ENCODE measurements around the gene PREP.

PREP gene

GRCh38 chr6:105397987-105398386 is 4.9 kb downstream of the PREP start:
- Histone ChIP-seq H3K79me2 (ENCODE audit: insufficient read depth, low read length) (peaks cover 39% of the 10 kb centered on the region), H3K27ac (ENCODE audit: low read depth, low read length) (no peak overlapping the region), H2AFZ (ENCODE audit: low read depth, low read length, severe bottlenecking) (no peak overlapping the region), H4K20me1 (ENCODE audit: low read depth, low read length) (no peaks in the 10 kb centered on the region), H3K9ac (ENCODE audit: low read length) (no peak overlapping the region), H3K36me3 (ENCODE audit: low read length) (0 out of 2 replicates have a peak, but pooled peaks cover 2% of the 10 kb centered on the region), H3K27me3 (ENCODE audit: low read length) (no peaks in the 10 kb centered on the region), H3F3A (ENCODE audit: insufficient read depth) (no peaks in the 10 kb centered on the region), H3K4me3 (ENCODE audit: insufficient read depth, low read length, poor library complexity, severe bottlenecking) (no peak overlapping the region), H3K9me2 (replicated peaks; ENCODE audit: insufficient read depth, low read length) (no peaks in the 10 kb centered on the region), H3K9me3 (ENCODE audit: insufficient read depth, low read length) (no peaks in the 10 kb centered on the region), H3K4me2 (ENCODE audit: low read depth, low read length, poor library complexity, severe bottlenecking) (no peak overlapping the region)
- TF ChIP-seq EZH2phosphoT487 (conservative IDR thresholded peaks at IDR 0.05; ENCODE audit: low read length): no peak

GRCh38 chr6:105391705-105392104 is 11.2 kb downstream of the PREP start:
- Histone ChIP-seq H2AFZ (ENCODE audit: low read depth, low read length, severe bottlenecking) (no peak overlapping the region), H3K4me2 (ENCODE audit: low read depth, low read length, poor library complexity, severe bottlenecking) (no peak overlapping the region), H3K79me2 (ENCODE audit: insufficient read depth, low read length) (no peaks in the 10 kb centered on the region), H3K9ac (ENCODE audit: low read length) (no peak overlapping the region), H3K4me3 (ENCODE audit: insufficient read depth, low read length, poor library complexity, severe bottlenecking) (no peak overlapping the region), H3K36me3 (ENCODE audit: low read length) (0 out of 2 replicates have a peak, but pooled peaks cover 2% of the 10 kb centered on the region), H3K27me3 (ENCODE audit: low read length) (no peaks in the 10 kb centered on the region), H3K9me3 (ENCODE audit: insufficient read depth, low read length) (no peaks in the 10 kb centered on the region), H4K20me1 (ENCODE audit: low read depth, low read length) (no peaks in the 10 kb centered on the region), H3F3A (ENCODE audit: insufficient read depth) (no peaks in the 10 kb centered on the region), H3K27ac (ENCODE audit: low read depth, low read length) (no peak overlapping the region), H3K9me2 (replicated peaks; ENCODE audit: insufficient read depth, low read length) (no peaks in the 10 kb centered on the region)
- no peak for TF ChIP-seq CTCF (IDR thresholded peaks at IDR 0.05; ENCODE audit: insufficient read depth, low read length, poor library complexity, severe bottlenecking)
- TF ChIP-seq EZH2phosphoT487 (conservative IDR thresholded peaks at IDR 0.05; ENCODE audit: low read length): no peak

- H4K20me1 ChIP-seq (ENCODE audit: low read depth, low read length): no peaks in the 10 kb centered on the region
- TF ChIP-seq EZH2phosphoT487 (conservative IDR thresholded peaks at IDR 0.05; ENCODE audit: low read length) (no peak), CTCF (IDR thresholded peaks at IDR 0.05; ENCODE audit: insufficient read depth, low read length, poor library complexity, severe bottlenecking) (no peak)
- no peaks in the 10 kb centered on the region for H3K9me3 ChIP-seq (ENCODE audit: insufficient read depth, low read length)
- H3K27ac ChIP-seq (ENCODE audit: low read depth, low read length): no peak overlapping the region
- no peaks in the 10 kb centered on the region for H3K36me3 ChIP-seq (ENCODE audit: low read length)
- no peak overlapping the region for H3K9ac ChIP-seq (ENCODE audit: low read length)
- no peaks in the 10 kb centered on the region for H3K79me2 ChIP-seq (ENCODE audit: insufficient read depth, low read length)
- H3F3A ChIP-seq (ENCODE audit: insufficient read depth): no peaks in the 10 kb centered on the region
- no peak overlapping the region for H2AFZ ChIP-seq (ENCODE audit: low read depth, low read length, severe bottlenecking)
- no peaks in the 10 kb centered on the region for H3K27me3 ChIP-seq (ENCODE audit: low read length)
- H3K4me3 ChIP-seq (ENCODE audit: insufficient read depth, low read length, poor library complexity, severe bottlenecking): no peak overlapping the region
- H3K4me2 ChIP-seq (ENCODE audit: low read depth, low read length, poor library complexity, severe bottlenecking): no peak overlapping the region
- H3K9me2 ChIP-seq (replicated peaks; ENCODE audit: insufficient read depth, low read length): no peaks in the 10 kb centered on the region
These were observed 13.3 kb downstream of the PREP start for GRCh38 chr6:105389543-105389942.

- no peaks in the 10 kb centered on the region for H3K27me3 ChIP-seq (ENCODE audit: low read length)
- no peak overlapping the region for H3K4me3 ChIP-seq (ENCODE audit: insufficient read depth, low read length, poor library complexity, severe bottlenecking)
- H3K79me2 ChIP-seq (ENCODE audit: insufficient read depth, low read length): no peaks in the 10 kb centered on the region
- no peak overlapping the region for H3K27ac ChIP-seq (ENCODE audit: low read depth, low read length)
- no peaks in the 10 kb centered on the region for H3K9me3 ChIP-seq (ENCODE audit: insufficient read depth, low read length)
- no peaks in the 10 kb centered on the region for H3K36me3 ChIP-seq (ENCODE audit: low read length)
- H3K4me2 ChIP-seq (ENCODE audit: low read depth, low read length, poor library complexity, severe bottlenecking): no peak overlapping the region
- no peaks in the 10 kb centered on the region for H3K9me2 ChIP-seq (replicated peaks; ENCODE audit: insufficient read depth, low read length)
- no peaks in the 10 kb centered on the region for H4K20me1 ChIP-seq (ENCODE audit: low read depth, low read length)
- no peak overlapping the region for H3K9ac ChIP-seq (ENCODE audit: low read length)
- H3F3A ChIP-seq (ENCODE audit: insufficient read depth): no peaks in the 10 kb centered on the region
- TF ChIP-seq EZH2phosphoT487 (conservative IDR thresholded peaks at IDR 0.05; ENCODE audit: low read length) (no peak), CTCF (IDR thresholded peaks at IDR 0.05; ENCODE audit: insufficient read depth, low read length, poor library complexity, severe bottlenecking) (no peak)
- H2AFZ ChIP-seq (ENCODE audit: low read depth, low read length, severe bottlenecking): no peak overlapping the region
These were observed 14.5 kb downstream of the PREP start for GRCh38 chr6:105388392-105388791.
